ENCODE results near the gene IKZF4. TPM values are rescaled to one million over a fixed set of nuclear protein-coding genes. Genes with fewer than 3 reads are reported as not detected.
"Not testable (repeated sequence)": the region's sequence is repeated elsewhere in the genome, so short reads cannot be mapped to it uniquely, and the experiment has no call there.

The IKZF4 gene
- total RNA-seq (2014; rRNA removed) = 2.2 and 3.4 TPM in 2 replicates
- 2.4 TPM for polyA plus RNA-seq (2012)

DNA sequence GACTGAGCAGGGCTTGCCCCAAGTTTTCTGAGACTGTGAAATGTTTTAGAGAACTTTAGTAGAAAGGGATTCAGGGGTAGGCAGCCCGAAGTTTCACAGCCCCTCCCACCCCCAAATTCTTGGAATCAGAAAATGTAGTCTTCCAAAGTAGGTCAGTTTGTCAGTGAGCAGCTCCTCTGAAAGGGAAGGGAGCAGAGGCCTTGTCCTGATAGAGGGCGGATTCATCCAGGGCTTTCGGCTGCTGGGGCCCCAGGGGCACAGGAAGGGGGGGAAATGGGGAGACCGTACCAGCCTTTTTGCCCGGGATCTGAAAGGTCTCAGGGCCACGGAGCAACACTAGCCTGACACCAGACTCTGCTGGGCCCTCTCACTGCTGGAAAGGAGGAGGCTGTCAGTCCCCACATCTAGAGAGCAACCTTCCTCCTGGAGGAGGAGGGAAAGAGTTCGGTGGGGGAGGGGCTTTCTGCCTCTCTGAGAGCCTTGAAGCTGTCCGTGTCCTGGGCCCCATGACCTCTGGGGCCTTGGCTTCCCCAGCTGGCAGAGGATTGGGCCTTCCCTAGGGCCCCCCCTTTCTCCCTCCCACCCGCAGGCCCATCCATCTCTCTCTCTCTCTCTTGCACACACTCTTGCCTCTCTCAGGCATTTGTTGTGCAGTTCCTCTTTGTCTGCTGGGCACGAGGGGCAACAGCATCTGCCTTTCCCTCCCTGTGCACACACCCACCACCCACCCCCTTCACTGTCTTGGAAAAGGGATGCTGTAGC is at the start of gene IKZF4:
IKZF4 (plus strand) TSS at position 621 of the 762 bp plus-strand sequence. CDS start 451 bp downstream, outside the sequence.
- DNase-seq (ENCODE audit: low read depth) = no peak

DNA sequence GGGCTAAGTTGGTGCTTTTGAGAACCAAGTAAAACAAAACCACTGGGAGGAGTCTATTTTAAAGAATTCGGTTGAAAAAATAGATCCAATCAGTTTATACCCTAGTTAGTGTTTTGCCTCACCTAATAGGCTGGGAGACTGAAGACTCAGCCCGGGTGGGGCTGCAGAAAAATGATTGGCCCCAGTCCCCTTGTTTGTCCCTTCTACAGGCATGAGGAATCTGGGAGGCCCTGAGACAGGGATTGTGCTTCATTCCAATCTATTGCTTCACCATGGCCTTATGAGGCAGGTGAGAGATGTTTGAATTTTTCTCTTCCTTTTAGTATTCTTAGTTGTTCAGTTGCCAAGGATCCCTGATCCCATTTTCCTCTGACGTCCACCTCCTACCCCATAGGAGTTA is 48.8 kb upstream of the IKZF4 start:
- DNase-seq (ENCODE audit: low read depth) = peak; percentile 78

DNA sequence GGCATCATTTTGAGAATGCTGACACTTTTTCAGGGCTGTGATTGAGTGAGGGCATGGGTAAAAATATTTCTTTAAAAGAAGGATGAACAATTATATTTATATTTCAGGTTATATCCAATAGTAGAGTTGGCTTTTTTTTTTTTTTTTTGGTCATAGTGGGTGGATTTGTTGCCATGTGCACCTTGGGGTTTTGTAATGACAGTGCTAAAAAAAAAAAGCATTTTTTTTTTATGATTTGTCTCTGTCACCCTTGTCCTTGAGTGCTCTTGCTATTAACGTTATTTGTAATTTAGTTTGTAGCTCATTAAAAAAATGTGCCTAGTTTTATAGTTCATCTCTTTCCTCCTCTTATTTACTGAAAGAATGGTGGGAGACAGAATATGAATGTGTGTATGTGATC is 48.4 kb upstream of the IKZF4 start:
- no peak for DNase-seq (ENCODE audit: low read depth)

DNA sequence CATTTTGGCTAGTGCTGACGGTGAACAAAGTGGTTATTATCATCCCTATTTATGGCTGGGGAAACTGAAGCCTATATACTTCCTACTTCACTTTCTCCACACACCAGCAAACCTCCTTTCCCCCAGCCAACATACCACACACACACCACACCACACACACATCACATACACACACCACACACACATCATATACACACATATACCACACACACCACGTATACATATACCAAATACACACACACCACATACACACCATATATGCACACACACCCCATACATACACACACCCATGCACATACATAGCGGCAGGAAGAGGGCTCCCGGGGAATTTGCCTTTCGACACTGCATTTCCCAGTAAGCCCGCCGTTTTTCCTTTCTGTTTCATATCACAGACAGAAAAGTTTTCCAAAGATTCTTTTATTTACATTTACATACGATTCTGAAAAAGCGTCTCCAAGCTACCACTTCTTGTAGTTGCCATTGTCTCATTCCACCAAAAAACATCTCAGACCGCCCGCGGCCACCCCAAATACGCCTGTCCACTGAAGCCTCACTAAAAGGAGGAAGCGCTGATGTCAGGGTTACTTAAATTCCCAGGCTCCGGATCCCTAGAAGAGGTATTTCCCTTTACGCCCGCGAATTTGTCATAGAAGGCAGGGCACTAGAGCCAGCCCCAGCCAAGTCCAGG is 47.8 kb upstream of the IKZF4 start:
- no peak for DNase-seq (ENCODE audit: low read depth)

DNA sequence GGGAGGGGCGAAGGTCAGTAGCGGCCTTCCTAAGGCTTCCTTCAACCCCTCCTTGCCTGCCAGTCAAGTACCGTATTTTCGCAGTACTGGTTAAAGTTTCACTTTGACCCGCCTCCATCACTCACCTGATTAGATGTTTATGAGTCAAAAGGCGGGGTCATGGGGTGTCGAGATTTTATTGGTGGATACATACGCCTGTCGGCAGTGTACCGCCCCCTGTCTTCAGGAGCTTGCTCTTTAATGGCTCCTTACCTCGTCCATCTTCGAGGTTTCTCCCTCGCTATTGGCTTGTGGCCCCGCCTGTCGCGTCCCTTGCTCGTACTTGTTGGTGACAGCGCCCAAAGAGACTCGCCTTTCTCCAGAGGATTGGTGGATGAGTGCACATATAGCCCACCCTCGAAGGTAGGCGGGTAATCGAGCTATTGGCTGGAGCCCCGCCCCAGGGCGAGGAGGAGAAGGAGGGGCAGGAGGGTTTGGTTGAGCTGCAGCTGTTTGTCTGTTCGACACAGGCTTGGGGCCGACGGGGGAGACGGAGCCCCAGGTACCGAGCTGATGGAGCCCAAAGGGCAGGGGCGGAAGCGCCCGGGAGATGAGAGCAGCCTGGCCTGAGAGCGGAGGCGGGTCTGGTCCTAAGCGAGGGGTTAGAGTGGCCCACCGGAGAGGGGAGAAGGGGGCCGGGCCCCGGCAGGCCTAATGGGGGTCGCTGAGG is 47.1 kb upstream of the IKZF4 start, which contains the start of gene RAB5B:
RAB5B (plus strand) TSS at position 480 of the 709 bp plus-strand sequence. CDS start 12,883 bp downstream, outside the sequence.
- peak; percentile 100 for DNase-seq (ENCODE audit: low read depth)

DNA sequence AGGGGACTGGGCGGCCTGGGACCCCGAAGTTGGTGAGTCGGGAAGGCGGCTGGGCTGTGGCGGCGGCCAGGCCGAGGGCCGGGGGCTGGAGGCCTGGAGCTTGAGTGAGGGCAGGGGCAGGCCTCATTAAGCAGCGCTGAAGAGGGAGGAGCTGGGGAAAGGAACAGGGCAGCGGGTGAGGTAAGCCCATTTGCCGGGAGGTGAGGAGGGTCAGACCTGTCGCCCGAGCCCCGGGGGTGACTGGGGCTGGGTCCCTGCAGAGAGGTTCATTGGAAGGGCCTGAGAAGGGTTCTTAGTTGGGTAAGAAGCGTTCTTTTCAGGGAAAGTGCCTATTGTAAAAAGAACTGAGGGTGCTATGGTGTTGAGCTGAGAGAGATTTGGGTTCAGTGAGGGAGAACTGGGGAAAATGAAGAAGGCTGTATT is 46.5 kb upstream of the IKZF4 start:
- peak; percentile 19 for DNase-seq (ENCODE audit: low read depth)

DNA sequence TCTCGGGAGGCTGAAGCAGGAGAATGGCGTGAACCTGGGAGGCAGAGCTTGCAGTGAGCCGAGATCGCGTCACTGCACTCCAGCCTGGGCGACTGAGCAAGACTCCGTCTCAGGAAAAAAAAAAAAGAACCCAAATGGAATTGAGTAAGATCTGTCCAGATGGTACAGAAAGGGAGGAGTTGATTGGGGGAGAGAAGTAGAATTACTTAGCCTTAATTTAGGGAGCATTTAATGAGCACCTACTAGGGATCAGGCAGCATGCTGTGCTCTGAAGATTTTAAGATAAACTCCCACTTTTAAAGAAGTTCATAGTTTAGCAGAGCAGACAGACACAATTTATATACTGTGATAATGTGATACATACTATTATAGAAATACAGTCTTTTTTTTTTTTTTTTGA is 42.5 kb upstream of the IKZF4 start:
- no peak for DNase-seq (ENCODE audit: low read depth)

DNA sequence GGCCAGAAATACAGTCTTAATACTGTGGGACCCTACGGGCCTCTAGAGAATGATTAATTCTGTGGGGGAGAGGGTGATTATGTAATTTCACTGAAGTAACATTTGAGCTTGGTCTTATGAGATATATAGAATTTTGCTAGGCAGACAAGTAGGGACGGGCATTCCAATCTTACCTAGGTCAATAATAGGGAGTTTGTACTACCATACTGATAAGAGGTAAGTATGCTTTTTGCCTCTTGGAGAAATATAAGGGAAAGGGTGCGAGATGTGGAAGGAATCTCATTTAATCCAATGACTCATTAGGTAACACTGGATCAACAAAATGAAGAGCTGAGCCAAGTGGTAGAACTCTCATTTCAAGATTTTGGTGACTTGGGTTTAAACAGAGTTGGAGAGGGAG is 41.8 kb upstream of the IKZF4 start:
- no peak for DNase-seq (ENCODE audit: low read depth)

DNA sequence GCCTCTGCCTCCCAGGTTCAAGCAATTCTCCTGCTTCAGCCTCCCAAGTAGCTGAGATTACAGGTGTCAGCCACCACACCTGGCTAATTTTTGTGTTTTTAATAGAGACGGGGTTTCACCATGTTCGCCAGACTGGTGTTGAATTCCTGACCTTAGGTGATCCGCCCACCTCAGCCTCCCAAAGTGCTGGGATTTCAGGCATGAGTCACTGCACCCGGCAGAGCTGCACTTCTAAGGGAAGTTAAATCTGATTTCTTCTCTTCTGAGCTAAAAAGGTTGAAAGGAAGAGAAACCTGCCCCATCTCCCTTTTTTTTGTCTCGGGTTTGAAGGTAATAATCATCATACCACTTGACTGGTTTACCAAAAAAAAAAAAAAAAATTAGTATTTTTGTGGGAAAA is 39.0 kb upstream of the IKZF4 start:
- DNase-seq (ENCODE audit: low read depth) = not testable (repeated sequence)

DNA sequence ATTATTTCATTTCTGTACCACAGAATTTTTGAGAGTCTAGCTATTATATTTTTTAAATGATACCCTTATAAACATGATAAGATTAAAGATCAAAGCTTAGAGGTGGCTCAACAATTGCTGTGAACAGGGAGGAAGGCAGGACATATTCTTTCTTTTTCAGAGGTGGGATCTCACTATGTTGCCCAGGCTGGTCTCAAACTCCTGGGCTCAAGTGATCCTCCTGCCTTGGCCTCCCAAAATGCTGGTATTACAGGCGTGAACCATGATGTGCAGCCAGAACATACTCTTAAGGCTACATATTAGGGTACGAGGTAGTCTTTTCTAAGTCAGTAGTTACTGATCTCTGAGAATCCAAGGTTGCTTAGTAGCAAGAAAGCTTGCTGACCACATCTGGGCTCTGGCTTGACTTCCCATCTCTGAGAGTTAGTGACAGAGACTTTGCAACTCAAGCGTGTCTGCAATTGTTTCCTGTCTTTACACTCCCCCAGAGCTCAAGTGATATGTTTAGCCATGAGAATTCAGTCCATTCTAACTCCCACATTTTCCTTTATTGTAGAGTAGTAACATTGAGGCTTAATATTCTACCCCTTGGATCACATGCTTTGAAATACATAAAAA is 38.4 kb upstream of the IKZF4 start:
- DNase-seq (ENCODE audit: low read depth) = no peak

DNA sequence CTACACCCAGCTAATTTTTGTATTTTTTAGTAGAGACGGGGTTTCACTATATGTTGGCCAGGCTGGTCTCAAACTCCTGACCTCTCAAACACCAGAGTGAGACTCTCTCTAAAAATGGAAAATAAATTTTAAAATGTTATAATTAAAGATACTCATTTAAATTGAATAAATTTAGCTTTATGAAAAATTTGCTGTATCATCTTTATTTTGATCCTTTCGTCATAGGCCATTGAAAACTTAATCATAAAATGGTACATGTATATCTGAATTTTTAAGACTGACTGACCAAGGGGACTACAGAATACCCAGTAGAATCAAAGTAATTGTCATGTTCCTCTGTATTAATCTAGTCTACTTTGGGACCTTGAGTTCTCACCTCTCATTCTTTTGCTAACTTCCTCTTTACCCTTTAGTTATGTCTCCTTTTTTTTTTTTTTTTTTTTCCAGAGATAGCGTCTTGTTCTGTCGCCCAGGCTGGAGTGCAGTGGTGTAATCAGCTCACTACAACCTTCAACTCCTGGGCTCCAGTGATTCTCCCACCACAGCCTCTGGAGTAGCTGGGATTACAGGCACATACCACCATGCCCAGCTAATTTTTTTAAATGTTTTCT is 37.5 kb upstream of the IKZF4 start:
- no peak for DNase-seq (ENCODE audit: low read depth)

DNA sequence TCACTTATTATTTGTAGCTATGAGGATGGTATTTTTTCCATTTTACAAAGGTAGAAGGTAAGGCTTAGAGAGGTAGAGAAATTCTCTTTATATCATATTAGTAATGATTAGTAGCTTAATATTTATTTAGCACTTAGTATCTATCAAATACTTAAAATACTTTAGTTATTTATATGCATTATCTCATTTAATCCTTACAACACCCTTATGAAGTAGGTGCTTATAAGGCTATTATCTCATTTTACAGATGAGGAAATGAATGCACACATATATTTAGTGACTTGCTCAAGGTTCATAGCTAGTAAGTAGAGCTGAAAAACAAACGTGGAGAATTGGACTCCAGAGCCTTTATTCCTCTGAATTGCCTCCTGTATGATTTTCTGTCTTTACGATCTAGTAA is 36.0 kb upstream of the IKZF4 start:
- DNase-seq (ENCODE audit: low read depth) = no peak

DNA sequence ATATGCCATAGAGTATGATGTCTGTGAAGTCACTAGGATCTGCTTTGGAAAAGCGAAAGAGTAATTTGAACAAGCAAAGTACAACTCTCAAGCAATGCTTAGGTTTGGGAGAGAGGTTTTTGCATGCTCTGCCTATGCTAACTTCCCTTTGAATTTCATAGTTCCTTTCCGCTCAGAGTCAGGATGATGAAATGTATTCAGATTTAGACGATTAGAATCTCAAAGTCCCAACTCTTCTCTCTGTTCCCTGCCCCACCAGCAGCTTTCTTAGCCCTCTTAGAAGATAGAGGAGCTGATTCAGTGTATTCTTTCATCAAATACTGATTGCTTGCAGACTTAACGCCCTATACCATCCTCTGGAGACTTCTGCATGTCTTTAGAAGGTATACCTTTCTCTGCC is 35.5 kb upstream of the IKZF4 start:
- no peak for DNase-seq (ENCODE audit: low read depth)

DNA sequence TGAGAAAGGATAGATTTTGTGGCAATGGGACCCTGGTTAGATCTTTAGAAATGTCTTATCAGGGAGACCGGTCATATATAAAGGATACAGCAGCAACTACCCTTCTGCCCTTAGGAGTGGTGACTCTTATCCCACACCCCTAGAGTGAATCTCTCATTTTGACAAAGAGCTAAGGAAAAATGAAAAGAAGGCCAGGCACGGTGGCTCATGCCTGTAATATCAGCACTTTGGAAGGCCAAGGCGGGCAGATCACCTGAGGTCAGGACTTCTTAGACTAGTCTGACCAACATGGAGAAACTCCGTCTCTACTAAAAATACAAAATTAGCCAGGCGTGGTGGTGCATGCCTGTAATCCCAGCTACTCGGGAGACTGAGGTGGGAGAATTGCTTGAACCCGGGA is 34.9 kb upstream of the IKZF4 start:
- not testable (repeated sequence) for DNase-seq (ENCODE audit: low read depth)

DNA sequence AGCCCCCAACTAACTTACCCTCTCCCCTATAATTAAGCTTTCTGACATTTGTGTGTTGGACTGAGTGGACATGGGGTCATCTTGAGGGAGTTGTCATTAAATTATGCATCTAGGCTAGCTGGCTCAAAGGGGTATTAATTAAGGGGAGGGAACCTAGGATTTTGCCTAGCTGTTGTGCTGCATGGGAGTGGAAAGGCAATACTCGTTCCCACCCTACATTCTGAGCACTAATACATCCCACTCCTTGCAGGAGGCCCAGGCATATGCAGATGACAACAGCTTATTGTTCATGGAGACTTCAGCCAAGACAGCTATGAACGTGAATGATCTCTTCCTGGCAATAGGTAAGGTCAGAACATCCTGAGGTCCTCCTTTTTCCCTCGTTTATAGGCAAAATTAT is 29.7 kb upstream of the IKZF4 start:
- DNase-seq (ENCODE audit: low read depth) = no peak

DNA sequence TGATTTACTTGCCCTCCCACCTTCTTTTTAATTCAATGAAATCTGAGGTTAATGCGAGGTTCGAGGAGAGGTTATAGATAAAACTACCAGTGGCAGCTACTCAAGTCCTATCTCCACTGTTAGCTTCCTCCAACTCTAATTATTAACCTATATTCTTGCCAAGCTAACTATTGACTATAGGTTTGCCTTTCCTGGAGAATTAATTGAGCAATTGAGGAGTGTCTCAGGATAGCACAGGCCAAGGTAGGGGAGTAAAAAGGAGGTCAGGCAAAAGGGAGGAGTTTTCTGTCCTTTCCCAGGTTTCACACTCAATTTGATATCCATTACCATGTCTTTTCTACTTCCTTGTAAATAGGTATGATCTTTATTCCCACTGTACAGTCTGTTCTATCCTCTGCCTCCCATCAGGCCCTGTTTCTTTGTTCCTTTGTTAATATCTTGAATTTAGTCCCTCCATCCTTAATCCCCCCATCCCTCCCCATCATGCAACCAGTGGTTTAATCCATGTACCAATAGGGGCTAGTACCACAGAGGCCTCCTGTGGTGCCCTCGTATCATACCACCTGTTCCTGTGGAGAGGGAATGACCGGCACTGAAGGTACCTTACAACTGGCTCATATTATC is 27.5 kb upstream of the IKZF4 start:
- no peak for DNase-seq (ENCODE audit: low read depth)

DNA sequence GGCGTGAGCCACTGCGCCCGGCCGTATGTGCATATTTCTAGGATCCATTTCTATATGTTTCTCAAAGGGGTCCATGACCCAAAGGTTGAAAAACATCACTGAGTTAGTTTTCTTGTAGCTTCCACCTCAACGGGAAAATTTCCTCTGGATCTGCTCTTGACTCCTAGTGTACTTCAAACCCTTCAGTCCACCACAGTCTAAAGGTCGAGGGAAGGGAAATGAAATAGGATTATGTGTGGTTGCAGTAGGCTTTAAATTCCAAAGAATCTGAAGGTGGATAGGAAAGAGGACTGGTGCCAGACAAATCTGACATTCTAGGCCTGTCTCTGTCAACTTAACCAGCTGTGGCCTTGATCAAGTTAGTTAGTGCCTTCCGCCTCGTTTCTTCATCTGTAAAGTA is 25.5 kb upstream of the IKZF4 start:
- DNase-seq (ENCODE audit: low read depth) = no peak

DNA sequence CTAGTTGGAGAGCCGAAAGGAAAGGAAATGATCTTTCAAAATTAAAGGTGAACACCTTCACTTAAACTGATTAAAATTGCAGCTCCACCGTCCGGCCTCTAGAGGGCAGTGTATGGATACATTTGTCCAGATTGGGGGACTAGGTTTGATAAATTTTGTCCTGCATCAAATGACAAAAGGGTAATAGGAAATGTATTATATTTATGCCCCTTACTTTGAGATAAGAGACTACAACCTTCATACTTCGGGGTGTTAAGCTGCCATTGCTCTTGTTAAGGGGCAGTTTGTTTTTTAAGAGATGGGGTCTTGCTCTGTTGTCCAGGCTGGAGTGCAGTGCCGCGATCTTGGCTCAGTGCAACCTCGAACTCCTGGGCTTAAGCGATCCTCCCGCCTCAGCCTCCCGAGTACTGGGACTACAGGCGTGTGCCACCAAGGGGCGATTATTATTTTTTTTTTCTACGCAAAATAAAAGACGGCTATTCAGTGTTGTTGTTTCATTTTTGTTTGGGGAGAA is 24.6 kb upstream of the IKZF4 start:
- peak; percentile 65 for DNase-seq (ENCODE audit: low read depth)

DNA sequence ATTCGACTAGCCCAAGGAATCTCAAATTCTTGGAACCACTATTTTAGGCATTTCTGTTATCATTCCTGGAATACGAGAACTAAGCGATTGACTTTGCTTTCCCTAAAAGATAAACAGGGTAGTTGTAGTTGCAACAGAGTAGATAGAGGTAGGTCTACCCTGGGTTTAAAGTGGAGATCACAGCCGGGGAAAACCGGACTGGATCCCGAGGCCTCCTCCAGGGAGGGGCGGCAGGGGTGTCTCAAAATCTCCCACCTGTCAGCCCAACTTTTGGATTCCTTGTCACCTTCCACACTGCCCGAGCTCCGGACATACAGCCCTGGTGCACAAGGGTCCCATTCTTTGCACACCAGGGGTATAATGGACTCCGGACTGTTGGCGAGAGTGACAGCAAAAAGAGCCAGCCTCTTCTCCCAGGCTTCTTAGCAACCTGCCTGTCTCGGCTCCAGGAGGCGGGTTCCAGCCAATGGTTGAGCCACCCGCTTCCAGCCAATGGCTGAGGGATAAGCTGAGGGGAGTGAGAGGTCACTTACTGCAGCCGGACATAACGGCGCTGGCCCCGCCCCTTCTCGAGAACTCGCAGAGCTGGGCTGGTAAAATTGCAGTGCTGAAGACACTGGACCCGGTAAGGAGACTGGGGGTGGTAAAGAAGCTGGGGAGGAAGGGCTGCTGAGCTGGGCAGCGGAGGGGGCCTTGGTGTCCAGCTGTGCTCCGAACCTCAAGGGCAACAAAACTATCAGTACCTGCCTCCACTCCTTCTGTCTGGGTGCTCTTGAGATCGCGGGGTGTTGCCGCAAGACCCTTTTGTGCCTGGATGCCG is 23.9 kb upstream of the IKZF4 start, which contains the start of gene SUOX:
SUOX (plus strand) TSS at position 562 of the 820 bp plus-strand sequence. CDS start 4,946 bp downstream, outside the sequence.
- DNase-seq (ENCODE audit: low read depth) = peak; percentile 94

DNA sequence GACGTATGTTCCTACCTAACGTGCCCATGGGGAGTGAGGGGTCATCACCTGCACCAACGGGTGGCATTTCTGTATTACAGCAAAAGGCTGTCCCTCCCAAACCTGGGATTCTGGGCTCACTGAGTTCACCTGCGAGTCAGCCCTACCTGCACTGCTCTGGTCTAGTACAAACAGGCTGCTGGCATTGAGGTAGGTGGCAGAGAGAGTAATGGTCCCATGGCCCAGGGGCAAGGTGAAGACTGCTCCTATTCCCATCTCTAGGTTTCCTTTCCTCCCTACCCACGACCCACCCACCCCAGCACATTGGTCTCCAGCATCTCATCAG is 23.3 kb upstream of the IKZF4 start:
- DNase-seq (ENCODE audit: low read depth) = no peak
